MG63 (cell line): ENCODE data around the gene RNF168. TPM values are rescaled to one million over a fixed set of nuclear protein-coding genes. Genes with fewer than 3 reads are reported as not detected.
"Not testable (repeated sequence)": the region's sequence is repeated elsewhere in the genome, so short reads cannot be mapped to it uniquely, and the experiment has no call there.

Experiments used
- DNase-seq: peaks from one replicate; pipeline ENCODE4 v3.0.0-alpha.2; 2020
- H3K27me3 ChIP-seq: fragments of 250-450 bp; sonication (Bioruptor Pico); 2 replicates; pipeline ENCODE4 v1.5.1; 2020; ENCODE audit warnings: mild to moderate bottlenecking, moderate library complexity
- H3K36me3 ChIP-seq: fragments of 250-450 bp; sonication (Bioruptor Pico); 2 replicates; pipeline ENCODE4 v1.5.1; 2020; ENCODE audit warnings: mild to moderate bottlenecking, moderate library complexity
- H3K4me3 ChIP-seq: fragments of 250-450 bp; sonication (Bioruptor Pico); 2 replicates; pipeline ENCODE4 v1.5.1; 2020; ENCODE audit warnings: mild to moderate bottlenecking, moderate library complexity
- H3K9me3 ChIP-seq: fragments of 250-450 bp; sonication (Bioruptor Pico); 2 replicates; pipeline ENCODE4 v1.5.1; 2020; ENCODE audit warnings: mild to moderate bottlenecking, moderate library complexity
- total RNA-seq: library from RNA; depleted of rRNA; stranded (reverse); fragments of >200 nt; shearing (Covaris generic); gene quantifications from 2 replicates; pipeline ENCODE4 v1.2.3, GENCODE V29; 2014; ENCODE audit warnings: low replicate concordance; rRNA removed

Gene RNF168
- total RNA-seq, 1 experiment from 2014 or later, result 4.7 TPM

- DNase-seq, H3K36me3 ChIP-seq, H3K9me3 ChIP-seq, H3K4me3 ChIP-seq, H3K27me3 ChIP-seq: not testable (repeated sequence)
These were observed 58.2 kb downstream of the RNF168 start for GRCh38 chr3:196445391-196445790.

- no peak for DNase-seq
- Histone ChIP-seq H3K9me3 (no peaks in the 10 kb centered on the region), H3K4me3 (no peak overlapping the region), H3K27me3 (no peaks in the 10 kb centered on the region), H3K36me3 (no peaks in the 10 kb centered on the region)
These were observed 59.1 kb downstream of the RNF168 start for GRCh38 chr3:196444500-196444894.

- no peak for DNase-seq
- Histone ChIP-seq H3K4me3 (no peak overlapping the region), H3K36me3 (no peaks in the 10 kb centered on the region), H3K9me3 (no peaks in the 10 kb centered on the region), H3K27me3 (no peaks in the 10 kb centered on the region)
These were observed 62.9 kb downstream of the RNF168 start for GRCh38 chr3:196440696-196441095.

GRCh38 chr3:196440041-196440537, 63.5 kb downstream of the RNF168 start:
- no peaks in the 10 kb centered on the region for H3K36me3 ChIP-seq
- H3K27me3 ChIP-seq, result no peaks in the 10 kb centered on the region
- DNase-seq, result peak; percentile 10
- H3K9me3 ChIP-seq, result no peaks in the 10 kb centered on the region
- H3K4me3 ChIP-seq, result no peak overlapping the region

GRCh38 chr3:196432137-196432879, 71.3 kb downstream of the RNF168 start, which contains the start of gene UBXN7:
TSS of gene UBXN7 (minus strand) at chr3:196432427. CDS start at chr3:196432399, 28 bp downstream.
- no peaks in the 10 kb centered on the region for H3K9me3 ChIP-seq
- H3K4me3 ChIP-seq, result peak within 1 kb of the TSS; percentile 96
- H3K27me3 ChIP-seq, result no peaks in the 10 kb centered on the region
- peak; percentile 92 for DNase-seq
- H3K36me3 ChIP-seq, result peaks cover 15% of the 10 kb centered on the region

GRCh38 chr3:196431181-196432136, 72.1 kb downstream of the RNF168 start:
- peak; percentile 30 for DNase-seq
- H3K4me3 ChIP-seq, result peak overlapping the region; percentile 96
- no peaks in the 10 kb centered on the region for H3K9me3 ChIP-seq

GRCh38 chr3:196428041-196428440, 75.5 kb downstream of the RNF168 start:
- Histone ChIP-seq H3K4me3 (no peak overlapping the region), H3K9me3 (no peaks in the 10 kb centered on the region), H3K27me3 (no peaks in the 10 kb centered on the region), H3K36me3 (peaks cover 15% of the 10 kb centered on the region)
- DNase-seq, result no peak

More at GRCh38 chr3:196431181-196432136, 72.1 kb downstream of the RNF168 start:
- no peaks in the 10 kb centered on the region for H3K27me3 ChIP-seq
- H3K36me3 ChIP-seq, result peaks cover 15% of the 10 kb centered on the region

GRCh38 chr3:196424421-196424820, 79.1 kb downstream of the RNF168 start:
- DNase-seq, H3K9me3 ChIP-seq: not testable (repeated sequence)

GRCh38 chr3:196423044-196423781, 80.4 kb downstream of the RNF168 start:
- peak; percentile 65 for DNase-seq
- Histone ChIP-seq H3K27me3 (no peaks in the 10 kb centered on the region), H3K4me3 (no peak overlapping the region), H3K36me3 (peaks cover 8% of the 10 kb centered on the region), H3K9me3 (no peaks in the 10 kb centered on the region)

More at GRCh38 chr3:196424421-196424820, 79.1 kb downstream of the RNF168 start:
- H3K36me3 ChIP-seq, H3K27me3 ChIP-seq, H3K4me3 ChIP-seq: not testable (repeated sequence)

GRCh38 chr3:196421668-196422067, 81.9 kb downstream of the RNF168 start:
- DNase-seq, H3K4me3 ChIP-seq, H3K36me3 ChIP-seq, H3K27me3 ChIP-seq, H3K9me3 ChIP-seq: not testable (repeated sequence)

GRCh38 chr3:196419386-196419785, 84.2 kb downstream of the RNF168 start:
- H3K36me3 ChIP-seq, result no peaks in the 10 kb centered on the region
- no peaks in the 10 kb centered on the region for H3K27me3 ChIP-seq
- no peaks in the 10 kb centered on the region for H3K9me3 ChIP-seq
- H3K4me3 ChIP-seq, result no peak overlapping the region
- DNase-seq, result no peak

Other genes starting within 250 kb of the RNF168 start
- 52.6 and 82.0 TPM in 2 replicates for gene PCYT1A, start 216.0 kb downstream of the RNF168 start, total RNA-seq
- gene DYNLT2B, start 185.5 kb downstream of the RNF168 start, total RNA-seq, result 15.4 and 34.3 TPM in 2 replicates
- gene TM4SF19, start 165.4 kb downstream of the RNF168 start, total RNA-seq, result not detected in 2 replicates
- 9.5 and 13.1 TPM in 2 replicates for gene UBXN7, start 71.3 kb downstream of the RNF168 start, total RNA-seq
- gene SMCO1, start 11.6 kb upstream of the RNF168 start, total RNA-seq, result not detected in 2 replicates
- 7.7 and 9.0 TPM in 2 replicates for gene WDR53, start 64.8 kb upstream of the RNF168 start, total RNA-seq
- gene FBXO45, start 64.9 kb upstream of the RNF168 start, total RNA-seq, result 19.1 and 37.3 TPM in 2 replicates
- gene NRROS, start 135.9 kb upstream of the RNF168 start, total RNA-seq, result not detected in 2 replicates
- 3.5 and 16.5 TPM in 2 replicates for gene CEP19, start 208.5 kb upstream of the RNF168 start, total RNA-seq
- 47.7 and 58.7 TPM in 2 replicates for gene PIGX, start 208.6 kb upstream of the RNF168 start, total RNA-seq
- 27.7 and 42.1 TPM in 2 replicates for gene PAK2, start 236.1 kb upstream of the RNF168 start, total RNA-seq